ENCODE results near the gene ZNF592. TPM values are rescaled to one million over a fixed set of nuclear protein-coding genes. Genes with fewer than 3 reads are reported as not detected.
A peak's percentile ranks its signal among the peaks of the same experiment; 100 is the strongest.

The ZNF592 gene
- total and polyA plus RNA-seq, 4 donors: 8.8 to 29.6 (median 16.2) TPM

- WGBS, 2 donors: 45 to 68% methylated on average over 14 of the region's 14 CpGs
- Histone ChIP-seq H3K27me3 (ENCODE audit: control insufficient read depth in 3 of 3, insufficient read depth in 3 of 3, low read length in 2 of 3) (no peaks in the 10 kb centered on the region), H3K4me1 (ENCODE audit: control insufficient read depth in 5 of 5, insufficient read depth in 5 of 5, low read length in 5 of 5) (peaks cover 4 to 26% (median 13%) of the 10 kb centered on the region in 5 donors), H3K27ac (ENCODE audit: low read depth in 1 of 2, low read length in 1 of 2) (peak overlapping the region in 1 of 2 donors; percentile 71), H3K9ac (ENCODE audit: insufficient read depth in 1 of 2, low read length in 2 of 2) (peak overlapping the region in 1 of 2 donors; percentile 16), H3K9me3 (ENCODE audit: control insufficient read depth in 4 of 4, insufficient read depth in 3 of 4, low read length in 3 of 4) (no peaks in the 10 kb centered on the region), H3K36me3 (ENCODE audit: control insufficient read depth in 4 of 4, insufficient read depth in 4 of 4, low read length in 4 of 4) (no peaks in the 10 kb centered on the region), H3K4me3 (no peak overlapping the region)
- peak in 2 of 3 donors; percentile 21 to 50 for DNase-seq
- ATAC-seq (ENCODE audit: insufficient read depth, low FRiP score): no peak
- TF ChIP-seq CTCF (IDR thresholded peaks at IDR 0.05; ENCODE audit: control extremely low read depth, extremely low read depth): no peak
These were observed 79.9 kb downstream of the ZNF592 start for GRCh38 chr15:84828086-84828908.

- no peaks in the 10 kb centered on the region for H3K27me3 ChIP-seq (ENCODE audit: control insufficient read depth in 3 of 3, insufficient read depth in 3 of 3, low read length in 2 of 3)
- H3K36me3 ChIP-seq (ENCODE audit: control insufficient read depth in 4 of 4, insufficient read depth in 4 of 4, low read length in 4 of 4): no peaks in the 10 kb centered on the region
- no peaks in the 10 kb centered on the region for H3K9me3 ChIP-seq (ENCODE audit: control insufficient read depth in 4 of 4, insufficient read depth in 3 of 4, low read length in 3 of 4)
- WGBS, 2 donors: 97 to 98% methylated on average over 8 of the region's 8 CpGs
- TF ChIP-seq CTCF (IDR thresholded peaks at IDR 0.05; ENCODE audit: control extremely low read depth, extremely low read depth): no peak
- DNase-seq (no peak), ATAC-seq (ENCODE audit: insufficient read depth, low FRiP score) (no peak)
- no peak overlapping the region for H3K9ac ChIP-seq (ENCODE audit: insufficient read depth in 1 of 2, low read length in 2 of 2)
- H3K4me1 ChIP-seq (ENCODE audit: control insufficient read depth in 5 of 5, insufficient read depth in 5 of 5, low read length in 5 of 5): peaks cover 0 to 21% (median 5%) of the 10 kb centered on the region in 5 donors
- peak overlapping the region in 1 of 2 donors; percentile 71 for H3K27ac ChIP-seq (ENCODE audit: low read depth in 1 of 2, low read length in 1 of 2)
- H3K4me3 ChIP-seq: no peak overlapping the region
These were observed 81.0 kb downstream of the ZNF592 start for GRCh38 chr15:84829428-84829827.

- TF ChIP-seq CTCF (IDR thresholded peaks at IDR 0.05; ENCODE audit: control extremely low read depth, extremely low read depth): no peak
- 73 to 76% methylated on average over 2 of the region's 2 CpGs for WGBS, 2 donors
- Histone ChIP-seq H3K9me3 (ENCODE audit: control insufficient read depth in 4 of 4, insufficient read depth in 3 of 4, low read length in 3 of 4) (no peaks in the 10 kb centered on the region), H3K4me3 (no peak overlapping the region), H3K27ac (ENCODE audit: low read depth in 1 of 2, low read length in 1 of 2) (peak overlapping the region in 1 of 2 donors; percentile 66), H3K36me3 (ENCODE audit: control insufficient read depth in 4 of 4, insufficient read depth in 4 of 4, low read length in 4 of 4) (no peaks in the 10 kb centered on the region), H3K27me3 (ENCODE audit: control insufficient read depth in 3 of 3, insufficient read depth in 3 of 3, low read length in 2 of 3) (no peaks in the 10 kb centered on the region), H3K9ac (ENCODE audit: insufficient read depth in 1 of 2, low read length in 2 of 2) (no peak overlapping the region), H3K4me1 (ENCODE audit: control insufficient read depth in 5 of 5, insufficient read depth in 5 of 5, low read length in 5 of 5) (peaks cover 0 to 21% (median 0%) of the 10 kb centered on the region in 5 donors)
- ATAC-seq (ENCODE audit: insufficient read depth, low FRiP score) (no peak), DNase-seq (no peak)
These were observed 81.6 kb downstream of the ZNF592 start for GRCh38 chr15:84830036-84830435.

Measured in lung (tissue), 12 donors.